HepG2 (cell line): Measurements from ENCODE around the gene ITIH1. TPM values are rescaled to one million over a fixed set of nuclear protein-coding genes. Genes with fewer than 3 reads are reported as not detected.

Source experiments
- BHLHE40 ChIP-seq: IDR thresholded peaks from 2 replicates; pipeline ENCODE4 v1.6.1; 2011; ENCODE audit warnings: low read length, improper control_type of control experiment
- FLYWCH1 ChIP-seq: sonication (generic); formaldehyde crosslinking; IDR thresholded peaks from 2 replicates; pipeline ENCODE4 v1.8.1; 2023; ENCODE audit warnings: mild to moderate bottlenecking, missing genetic modification reagents
- GTF3A ChIP-seq: sonication (generic); formaldehyde crosslinking; conservative IDR thresholded peaks from 2 replicates; pipeline ENCODE4 v1.4.0; 2020; ENCODE audit warnings: mild to moderate bottlenecking, missing genetic modification reagents
- HOXD1 ChIP-seq: sonication (generic); formaldehyde crosslinking; IDR thresholded peaks from 2 replicates; pipeline ENCODE4 v1.5.0; 2020; ENCODE audit warnings: missing genetic modification reagents
- KDM3A ChIP-seq: IDR thresholded peaks from 2 replicates; pipeline ENCODE4 v1.6.1; 2018; ENCODE audit warnings: low read depth, missing compliant biosample characterization
- KLF12 ChIP-seq: sonication (generic); formaldehyde crosslinking; IDR thresholded peaks from 2 replicates; pipeline ENCODE4 v1.4.0; 2020; ENCODE audit warnings: missing genetic modification reagents, borderline replicate concordance
- MTA1 ChIP-seq: sonication (generic); formaldehyde crosslinking; IDR thresholded peaks from 2 replicates; pipeline ENCODE4 v1.4.0; 2020; ENCODE audit warnings: missing genetic modification reagents, mild to moderate bottlenecking, borderline replicate concordance
- NPAS2 ChIP-seq: sonication (generic); formaldehyde crosslinking; IDR thresholded peaks from 2 replicates; pipeline ENCODE4 v1.8.0; 2022; ENCODE audit warnings: mild to moderate bottlenecking, missing genetic modification reagents, borderline replicate concordance
- POGZ ChIP-seq: sonication (generic); formaldehyde crosslinking; IDR thresholded peaks from 2 replicates; pipeline ENCODE4 v1.4.0; 2020; ENCODE audit warnings: mild to moderate bottlenecking, missing genetic modification reagents
- RBFOX2 ChIP-seq: fragments of 200-400 bp; formaldehyde crosslinking; IDR thresholded peaks from 2 replicates; pipeline ENCODE4 v1.6.1; 2017; ENCODE audit warnings: low read depth, mild to moderate bottlenecking, low read length
- RCOR2 ChIP-seq: IDR thresholded peaks from 2 replicates; pipeline ENCODE4 v1.6.1; 2016; ENCODE audit warnings: missing biosample characterization, missing genetic modification reagents
- SSRP1 ChIP-seq: IDR thresholded peaks from 2 replicates; pipeline ENCODE4 v1.6.1; 2016; ENCODE audit warnings: control low read depth
- TCF7L2 ChIP-seq: IDR thresholded peaks from 2 replicates; pipeline ENCODE4 v1.6.1; 2011; ENCODE audit warnings: mild to moderate bottlenecking, low read depth, low read length, moderate library complexity
- TOE1 ChIP-seq: sonication (generic); formaldehyde crosslinking; IDR thresholded peaks from 2 replicates; pipeline ENCODE4 v1.4.0; 2020; ENCODE audit warnings: mild to moderate bottlenecking, missing genetic modification reagents
- ZBTB21 ChIP-seq: sonication (generic); formaldehyde crosslinking; IDR thresholded peaks from 2 replicates; pipeline ENCODE4 v1.4.0; 2020; ENCODE audit warnings: missing genetic modification reagents
- ZNF12 ChIP-seq: sonication (generic); formaldehyde crosslinking; IDR thresholded peaks from 2 replicates; pipeline ENCODE4 v1.5.0; 2020; ENCODE audit warnings: missing genetic modification reagents
- ZNF362 ChIP-seq: sonication (generic); formaldehyde crosslinking; IDR thresholded peaks from 2 replicates; pipeline ENCODE4 v1.4.0; 2020; ENCODE audit warnings: missing genetic modification reagents, mild to moderate bottlenecking, borderline replicate concordance
- ZNF761 ChIP-seq: sonication (generic); formaldehyde crosslinking; conservative IDR thresholded peaks from 2 replicates; pipeline ENCODE4 v1.4.0; 2020; ENCODE audit warnings: mild to moderate bottlenecking, missing genetic modification reagents
- ZNF776 ChIP-seq: sonication (generic); formaldehyde crosslinking; IDR thresholded peaks from 2 replicates; pipeline ENCODE4 v1.4.0; 2020; ENCODE audit warnings: mild to moderate bottlenecking, missing genetic modification reagents
- ZNF782 ChIP-seq: sonication (generic); formaldehyde crosslinking; IDR thresholded peaks from 2 replicates; pipeline ENCODE4 v1.4.0; 2020; ENCODE audit warnings: missing genetic modification reagents, mild to moderate bottlenecking, borderline replicate concordance
- ZNF816 ChIP-seq: sonication (generic); formaldehyde crosslinking; IDR thresholded peaks from 2 replicates; pipeline ENCODE4 v1.8.0; 2022; ENCODE audit warnings: missing genetic modification reagents, mild to moderate bottlenecking, borderline replicate concordance
- ZSCAN12 ChIP-seq: sonication (generic); formaldehyde crosslinking; IDR thresholded peaks from 2 replicates; pipeline ENCODE4 v1.9.0; 2021; ENCODE audit warnings: mild to moderate bottlenecking, missing genetic modification reagents
- ZSCAN5A ChIP-seq: sonication (generic); formaldehyde crosslinking; IDR thresholded peaks from 2 replicates; pipeline ENCODE4 v1.8.0; 2022; ENCODE audit warnings: mild to moderate bottlenecking, missing genetic modification reagents, borderline replicate concordance
- polyA plus RNA-seq, 8 experiments: library from polyadenylated mRNA; depleted of rRNA in 3 of 8; stranded (reverse) in 7 of 8; unstranded in 1 of 8; fragments of >200 nt; fragmentation: Illumina TruSeq in 4 of 8; extraction: Trizol in 4 of 8; gene quantifications; 2 replicates each; pipeline versions ENCODE4 v1.2.1 to v1.2.3, GENCODE V29; 2011 to 2016; ENCODE audit warnings: low read depth in 4 of 8, missing spikeins in 1 of 8, mixed read lengths in 1 of 8; ENCODE audit not compliant: insufficient read depth in 1 of 8
- total RNA-seq, 5 experiments: library from RNA; depleted of rRNA; stranded (reverse); fragments of >200 nt; fragmentation: Illumina TruSeq; extraction: Trizol; gene quantifications; 2 replicates each; pipeline ENCODE4 v1.2.3, GENCODE V29; 2016; ENCODE audit warnings: low read depth in 1 of 5
- TF ChIP-seq, protein P1 (sequence below): sonication (generic); formaldehyde crosslinking; IDR thresholded peaks from 2 replicates; pipeline ENCODE4 v1.5.1; 2020; ENCODE audit warnings: mild to moderate bottlenecking, missing genetic modification reagents, borderline replicate concordance
- TF ChIP-seq, protein P2 (sequence below): sonication (generic); formaldehyde crosslinking; IDR thresholded peaks from 2 replicates; pipeline ENCODE4 v1.8.0; 2022; ENCODE audit warnings: missing genetic modification reagents, mild to moderate bottlenecking, borderline replicate concordance

ITIH1 gene
- total and polyA plus RNA-seq, 2 of the 13 experiments (the other 11 are each of a cell fraction or from before 2014, with no cell fraction given) = 12.3 to 19.6 TPM

- no peak; the same call in 1 of the 2 replicates for TF ChIP-seq ZNF761
- TF ChIP-seq RBFOX2 = 0 out of 2 replicates have a peak, but pooled peaks have one; percentile 21
- no peak for TF ChIP-seq TOE1
- no peak for TF ChIP-seq GTF3A (CRISPR knock-in tag)
- no peak for TF ChIP-seq HOXD1 (CRISPR knock-in tag)
- TF ChIP-seq ZSCAN12 = no peak; the same call in 1 of the 2 replicates
- TF ChIP-seq SSRP1 (CRISPR knock-in tag) = no peak; the same call in 1 of the 2 replicates
- no peak; the same call in 1 of the 2 replicates for TF ChIP-seq ZNF816
- TF ChIP-seq POGZ (CRISPR knock-in tag) = peak; percentile 66; the same call in 1 of the 2 replicates
- TF ChIP-seq ZNF362 = no peak; the same call in 1 of the 2 replicates
- TF ChIP-seq RCOR2 (CRISPR knock-in tag) = peak; percentile 78
- TF ChIP-seq ZSCAN5A (CRISPR knock-in tag) = peak; percentile 52; the same call in 1 of the 2 replicates
- no peak for TF ChIP-seq ZNF12 (CRISPR knock-in tag)
- peak; percentile 46; the same call in 1 of the 2 replicates for TF ChIP-seq KDM3A (CRISPR knock-in tag)
- TF ChIP-seq MTA1 = peak; percentile 81; the same call in 1 of the 2 replicates
- peak; percentile 56; the same call in 1 of the 2 replicates for TF ChIP-seq ZNF782 (CRISPR knock-in tag)
- TF ChIP-seq ZBTB21 (CRISPR knock-in tag) = no peak
- no peak for TF ChIP-seq ZNF776 (CRISPR knock-in tag)
- no peak for TF ChIP-seq NPAS2
- no peak for TF ChIP-seq TCF7L2
- TF ChIP-seq, protein P1, sequence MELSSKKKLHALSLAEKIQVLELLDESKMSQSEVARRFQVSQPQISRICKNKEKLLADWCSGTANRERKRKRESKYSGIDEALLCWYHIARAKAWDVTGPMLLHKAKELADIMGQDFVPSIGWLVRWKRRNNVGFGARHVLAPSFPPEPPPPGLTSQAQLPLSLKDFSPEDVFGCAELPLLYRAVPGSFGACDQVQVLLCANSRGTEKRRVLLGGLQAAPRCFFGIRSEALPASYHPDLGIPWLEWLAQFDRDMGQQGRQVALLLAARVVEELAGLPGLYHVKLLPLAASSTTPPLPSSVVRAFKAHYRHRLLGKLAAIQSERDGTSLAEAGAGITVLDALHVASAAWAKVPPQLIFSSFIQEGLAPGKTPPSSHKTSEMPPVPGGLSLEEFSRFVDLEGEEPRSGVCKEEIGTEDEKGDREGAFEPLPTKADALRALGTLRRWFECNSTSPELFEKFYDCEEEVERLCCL (CRISPR knock-in tag) = no peak
- TF ChIP-seq, protein P2, sequence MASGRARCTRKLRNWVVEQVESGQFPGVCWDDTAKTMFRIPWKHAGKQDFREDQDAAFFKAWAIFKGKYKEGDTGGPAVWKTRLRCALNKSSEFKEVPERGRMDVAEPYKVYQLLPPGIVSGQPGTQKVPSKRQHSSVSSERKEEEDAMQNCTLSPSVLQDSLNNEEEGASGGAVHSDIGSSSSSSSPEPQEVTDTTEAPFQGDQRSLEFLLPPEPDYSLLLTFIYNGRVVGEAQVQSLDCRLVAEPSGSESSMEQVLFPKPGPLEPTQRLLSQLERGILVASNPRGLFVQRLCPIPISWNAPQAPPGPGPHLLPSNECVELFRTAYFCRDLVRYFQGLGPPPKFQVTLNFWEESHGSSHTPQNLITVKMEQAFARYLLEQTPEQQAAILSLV (CRISPR knock-in tag) = 0 out of 2 replicates have a peak, but pooled peaks have one; percentile 57
- TF ChIP-seq BHLHE40 = no peak
- TF ChIP-seq KLF12 (CRISPR knock-in tag) = 0 out of 2 replicates have a peak, but pooled peaks have one; percentile 44
- no peak for TF ChIP-seq FLYWCH1 (CRISPR knock-in tag)
These were observed 2.2 kb upstream of the ITIH1 start (continued) for GRCh38 chr3:52774901-52775864.
